CD14-positive monocyte (primary cell): ENCODE results near the gene CBX6. TPM values are rescaled to one million over a fixed set of nuclear protein-coding genes. Genes with fewer than 3 reads are reported as not detected.

ENCODE experiments used
- DNase-seq, 3 donors: peaks; one replicate each; pipeline ENCODE4 v3.0.0-alpha.2; 2011 to 2022
- H2AFZ ChIP-seq: 2 replicates; pipeline ENCODE4 v1.6.0; 2012; ENCODE audit warnings: mild to moderate bottlenecking, low read depth, low read length, inconsistent platforms; ENCODE audit not compliant: insufficient read depth, poor library complexity, severe bottlenecking
- H3K27ac ChIP-seq, 2 donors: 1 replicate in 1 of 2; 2 replicates in 1 of 2; pipeline ENCODE4 v1.5.1; 2012 to 2013; ENCODE audit warnings: low read length in 2 of 2, control low read depth in 1 of 2, inconsistent platforms in 1 of 2, low read depth in 1 of 2, mild to moderate bottlenecking in 1 of 2
- H3K27me3 ChIP-seq, 2 donors: one replicate each; pipeline versions ENCODE4 v1.6.0 to v1.6.1; 2011 to 2013; ENCODE audit warnings: low read length in 2 of 2; ENCODE audit not compliant: control insufficient read depth in 2 of 2, insufficient read depth in 2 of 2
- H3K36me3 ChIP-seq, 2 donors: replicated peaks in 1 of 2; 1 replicate in 1 of 2; 2 replicates in 1 of 2; pipeline versions ENCODE4 v1.5.1 to v1.6.1; 2012 to 2013; ENCODE audit warnings: low read length in 2 of 2, control low read depth in 1 of 2, inconsistent platforms in 1 of 2, mild to moderate bottlenecking in 1 of 2; ENCODE audit not compliant: insufficient read depth in 2 of 2, control insufficient read depth in 1 of 2
- H3K4me1 ChIP-seq, 2 donors: 1 replicate in 1 of 2; 2 replicates in 1 of 2; pipeline versions ENCODE4 v1.5.1 to v1.6.1; 2012 to 2013; ENCODE audit warnings: low read length in 2 of 2, control low read depth in 1 of 2, inconsistent platforms in 1 of 2, mild to moderate bottlenecking in 1 of 2, moderate library complexity in 1 of 2; ENCODE audit not compliant: insufficient read depth in 2 of 2, control insufficient read depth in 1 of 2
- H3K4me2 ChIP-seq: replicated peaks from 2 replicates; pipeline ENCODE3; 2012; ENCODE audit warnings: low read length, moderate library complexity, mild to moderate bottlenecking; ENCODE audit not compliant: poor library complexity, severe bottlenecking; ENCODE audit errors: extremely low read depth
- H3K4me3 ChIP-seq, 3 experiments: fragments of 200-600 bp in 1 of 3; sonication (generic) in 1 of 3; replicated peaks in 1 of 3; 1 replicate in 2 of 3; 2 replicates in 1 of 3; pipeline ENCODE4 v1.5.1; 2011 to 2013; ENCODE audit warnings: low read length in 3 of 3, mild to moderate bottlenecking in 3 of 3, control low read depth in 2 of 3, low read depth in 2 of 3, inconsistent platforms in 1 of 3, moderate library complexity in 1 of 3
- H3K79me2 ChIP-seq: 2 replicates; pipeline ENCODE4 v1.6.0; 2012; ENCODE audit warnings: mild to moderate bottlenecking, control low read depth, inconsistent platforms, low read length, moderate library complexity; ENCODE audit not compliant: insufficient read depth
- H3K9ac ChIP-seq: 2 replicates; pipeline ENCODE4 v1.6.0; 2017; ENCODE audit warnings: low read length, mild to moderate bottlenecking; ENCODE audit not compliant: insufficient read depth, poor library complexity, severe bottlenecking
- H3K9me3 ChIP-seq, 2 donors: replicated peaks in 1 of 2; 1 replicate in 1 of 2; 2 replicates in 1 of 2; pipeline versions ENCODE4 v1.5.1 to v1.6.1; 2012 to 2013; ENCODE audit warnings: low read length in 2 of 2, control low read depth in 1 of 2; ENCODE audit not compliant: control insufficient read depth in 1 of 2, insufficient read depth in 1 of 2
- H4K20me1 ChIP-seq: 2 replicates; pipeline ENCODE4 v1.6.0; 2012; ENCODE audit warnings: mild to moderate bottlenecking, low read length, control low read depth, moderate library complexity; ENCODE audit not compliant: insufficient read depth
- H3K27ac Mint-ChIP-seq, 7 donors: one replicate each; pipeline ENCODE4 v1.8.0; 2020; ENCODE audit warnings: mild to moderate bottlenecking in 7 of 7, mixed read lengths in 7 of 7, moderate library complexity in 6 of 7, inconsistent platforms in 2 of 7
- H3K27me3 Mint-ChIP-seq, 3 donors: one replicate each; pipeline ENCODE4 v1.8.0; 2021 to 2022; ENCODE audit warnings: low read depth in 3 of 3, mild to moderate bottlenecking in 3 of 3, mixed read lengths in 3 of 3, moderate library complexity in 3 of 3, inconsistent platforms in 1 of 3
- H3K36me3 Mint-ChIP-seq, 2 donors: one replicate each; pipeline ENCODE4 v1.8.0; 2020; ENCODE audit warnings: mixed read lengths in 2 of 2, inconsistent platforms in 1 of 2, mild to moderate bottlenecking in 1 of 2
- H3K4me1 Mint-ChIP-seq: one replicate; pipeline ENCODE4 v1.8.0; 2020; ENCODE audit warnings: mild to moderate bottlenecking, mixed read lengths
- H3K4me3 Mint-ChIP-seq, 2 donors: one replicate each; pipeline ENCODE4 v1.8.0; 2020; ENCODE audit warnings: mild to moderate bottlenecking in 2 of 2, mixed read lengths in 2 of 2, moderate library complexity in 1 of 2
- H3K9me3 Mint-ChIP-seq, 7 donors: one replicate each; pipeline ENCODE4 v1.8.0; 2020 to 2022; ENCODE audit warnings: mixed read lengths in 7 of 7, mild to moderate bottlenecking in 6 of 7, moderate library complexity in 6 of 7, inconsistent platforms in 2 of 7
- WGBS: methylation state at CpG from one replicate; pipeline ENCODE4 v1.1.5; 2013; ENCODE audit warnings: missing lambda C conversion rate; ENCODE audit not compliant: insufficient coverage; 5-methylcytosine and 5-hydroxymethylcytosine counted together
- intact Hi-C, 2 donors: fragments of 100-400 bp; cut with micrococcal nuclease; formaldehyde crosslinking; loops; one replicate each; pipeline versions ENCODE4 v1.15.0 to v1.15.1; 2023
- polyA plus RNA-seq, 3 donors: library from polyadenylated mRNA; depleted of rRNA in 1 of 3; unstranded in 2 of 3; stranded (reverse) in 1 of 3; fragments of 300-500 nt in 2 of 3; fragments of >200 nt in 1 of 3; fragmentation: Illumina TruSeq in 2 of 3; gene quantifications; 1 replicate in 2 of 3; 2 replicates in 1 of 3; pipeline ENCODE4 v1.2.3, GENCODE V29; 2012 to 2021
- TF ChIP-seq, protein P1 (sequence below): fragments of 200-600 bp; IDR thresholded peaks from one replicate; pipeline ENCODE4 v1.8.0; 2022; ENCODE audit warnings: antibody characterized with exemption, mild to moderate bottlenecking

CBX6 gene
- polyA plus RNA-seq, 3 donors = 2.1 to 26.7 (median 5.0) TPM

DNA sequence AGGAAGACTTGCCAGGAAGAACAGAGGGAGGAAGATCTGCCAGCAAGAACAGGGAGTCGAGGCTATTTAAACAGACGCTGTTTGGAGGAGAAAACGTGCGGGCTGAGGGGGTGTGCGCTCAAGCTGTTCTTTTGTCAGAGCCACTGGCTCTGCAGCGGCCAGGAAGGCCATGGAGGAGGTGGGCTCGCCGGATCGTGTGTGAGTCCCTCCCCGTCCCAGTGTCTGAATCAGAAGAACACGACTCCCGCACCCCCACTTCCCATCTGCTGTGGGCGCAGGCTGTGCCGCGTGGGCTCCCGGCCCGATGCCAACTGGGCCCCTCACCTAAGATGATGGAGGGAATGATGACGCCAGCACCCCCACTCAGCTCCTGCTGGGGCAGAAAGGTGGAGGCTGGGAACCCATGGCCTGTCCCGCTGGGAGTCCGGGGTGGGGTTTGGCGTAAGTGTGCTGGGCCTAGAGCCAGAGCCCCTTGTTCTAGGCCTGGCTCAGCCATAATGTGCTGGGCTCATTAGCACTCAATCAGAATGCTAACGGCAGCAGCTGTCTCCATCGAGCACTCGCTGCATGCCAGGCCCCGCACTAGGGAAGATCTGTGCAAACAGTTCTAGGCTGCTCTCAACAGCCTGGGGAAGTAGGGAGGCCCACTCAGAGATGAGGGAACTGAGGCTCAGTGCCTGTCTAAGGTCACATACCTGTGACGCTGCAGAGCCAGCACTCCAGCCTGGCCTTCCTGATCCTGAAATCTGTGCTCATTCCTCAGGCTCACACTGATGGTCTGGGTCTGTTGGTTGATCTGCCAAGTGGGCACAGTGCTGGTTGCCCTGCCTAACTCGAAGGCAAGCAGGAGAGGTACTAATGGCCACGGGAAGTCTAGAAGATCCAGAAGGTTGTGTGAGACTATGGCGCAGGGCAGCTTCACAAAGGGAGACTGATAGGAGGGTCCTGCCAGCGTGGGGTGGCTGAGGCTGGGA, 39.7 kb downstream of the CBX6 start:
- H3K27ac ChIP-seq = no peak overlapping the region
- H2AFZ ChIP-seq = no peak overlapping the region
- H3K4me1 ChIP-seq = peaks cover 0 to 10% of the 10 kb centered on the region in 2 donors
- Mint-ChIP-seq H3K27me3 (peaks cover 3 to 16% (median 3%) of the 10 kb centered on the region in 3 donors), H3K9me3 (peaks cover 0 to 2% (median 0%) of the 10 kb centered on the region in 7 donors), H3K27ac (peak overlapping the region in 2 of 7 donors; percentile 22 to 40), H3K4me3 (no peak overlapping the region), H3K36me3 (no peaks in the 10 kb centered on the region), H3K4me1 (peaks cover 5% of the 10 kb centered on the region)
- no peak overlapping the region for H3K4me3 ChIP-seq
- H3K79me2 ChIP-seq = no peaks in the 10 kb centered on the region
- H3K36me3 ChIP-seq = no peaks in the 10 kb centered on the region
- peaks cover 0 to 5% of the 10 kb centered on the region in 2 donors for H3K9me3 ChIP-seq
- TF ChIP-seq, protein P1, sequence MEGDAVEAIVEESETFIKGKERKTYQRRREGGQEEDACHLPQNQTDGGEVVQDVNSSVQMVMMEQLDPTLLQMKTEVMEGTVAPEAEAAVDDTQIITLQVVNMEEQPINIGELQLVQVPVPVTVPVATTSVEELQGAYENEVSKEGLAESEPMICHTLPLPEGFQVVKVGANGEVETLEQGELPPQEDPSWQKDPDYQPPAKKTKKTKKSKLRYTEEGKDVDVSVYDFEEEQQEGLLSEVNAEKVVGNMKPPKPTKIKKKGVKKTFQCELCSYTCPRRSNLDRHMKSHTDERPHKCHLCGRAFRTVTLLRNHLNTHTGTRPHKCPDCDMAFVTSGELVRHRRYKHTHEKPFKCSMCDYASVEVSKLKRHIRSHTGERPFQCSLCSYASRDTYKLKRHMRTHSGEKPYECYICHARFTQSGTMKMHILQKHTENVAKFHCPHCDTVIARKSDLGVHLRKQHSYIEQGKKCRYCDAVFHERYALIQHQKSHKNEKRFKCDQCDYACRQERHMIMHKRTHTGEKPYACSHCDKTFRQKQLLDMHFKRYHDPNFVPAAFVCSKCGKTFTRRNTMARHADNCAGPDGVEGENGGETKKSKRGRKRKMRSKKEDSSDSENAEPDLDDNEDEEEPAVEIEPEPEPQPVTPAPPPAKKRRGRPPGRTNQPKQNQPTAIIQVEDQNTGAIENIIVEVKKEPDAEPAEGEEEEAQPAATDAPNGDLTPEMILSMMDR = no peak
- no peaks in the 10 kb centered on the region for H4K20me1 ChIP-seq
- no peak overlapping the region for H3K4me2 ChIP-seq
- DNase-seq = no peak
- intact Hi-C loops = no loop called here
- no peaks in the 10 kb centered on the region for H3K27me3 ChIP-seq
- no peak overlapping the region for H3K9ac ChIP-seq
- WGBS = 97% methylated on average over 24 of the region's 30 CpGs

- Mint-ChIP-seq H3K27ac (peak overlapping the region in 2 of 7 donors; percentile 40 to 68), H3K4me3 (no peak overlapping the region)
- intact Hi-C loops = no loop called here
Measured at GRCh38 chr22:38831166-38831945, 40.7 kb downstream of the CBX6 start.

More at GRCh38 chr22:38831166-38831945, 40.7 kb downstream of the CBX6 start:
- Histone ChIP-seq H2AFZ (no peak overlapping the region), H3K27ac (no peak overlapping the region), H3K4me2 (no peak overlapping the region), H3K4me1 (peaks cover 0 to 10% of the 10 kb centered on the region in 2 donors), H3K27me3 (no peaks in the 10 kb centered on the region), H3K9me3 (peaks cover 0 to 5% of the 10 kb centered on the region in 2 donors), H3K4me3 (no peak overlapping the region), H3K9ac (no peak overlapping the region), H4K20me1 (no peaks in the 10 kb centered on the region), H3K36me3 (no peaks in the 10 kb centered on the region), H3K79me2 (no peaks in the 10 kb centered on the region)
- Mint-ChIP-seq H3K36me3 (no peaks in the 10 kb centered on the region), H3K4me1 (peaks cover 5% of the 10 kb centered on the region), H3K27me3 (peaks cover 3 to 14% (median 3%) of the 10 kb centered on the region in 3 donors), H3K9me3 (peaks cover 0 to 2% (median 0%) of the 10 kb centered on the region in 7 donors)
- WGBS = 84% methylated on average over 13 of the region's 16 CpGs
- TF ChIP-seq, protein P1 = no peak
- DNase-seq = peak; percentile 23 to 65 (median 23)
